GM19193 (cell line): ENCODE results near the gene SDHAF1.

Experiments used
- POLR2A ChIP-seq: IDR thresholded peaks from 4 replicates; pipeline ENCODE4 v1.6.1; 2011; ENCODE audit not compliant: insufficient read depth, insufficient read length; ENCODE audit errors: extremely low read depth

SDHAF1 gene

DNA sequence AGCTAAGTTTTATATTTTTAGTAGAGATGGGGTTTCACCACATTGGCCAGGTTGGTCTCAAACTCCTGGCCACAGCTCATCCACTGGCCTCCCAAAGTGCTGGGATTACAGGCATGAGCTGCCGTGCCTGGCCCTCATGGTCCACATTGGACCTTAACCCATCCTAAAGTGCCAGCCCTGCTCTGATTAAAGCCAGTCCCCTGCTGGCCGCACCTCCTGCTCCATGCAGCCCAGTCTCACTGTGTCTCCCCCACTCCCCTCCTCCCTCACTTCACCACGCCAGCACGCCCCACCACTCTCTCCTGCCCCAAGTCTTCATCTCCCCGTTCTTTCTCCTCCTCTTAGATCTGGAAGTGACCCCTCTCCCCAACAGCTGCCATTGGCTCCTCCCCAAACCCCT lies 16.7 kb upstream of the SDHAF1 start:
- no peak for TF ChIP-seq POLR2A

DNA sequence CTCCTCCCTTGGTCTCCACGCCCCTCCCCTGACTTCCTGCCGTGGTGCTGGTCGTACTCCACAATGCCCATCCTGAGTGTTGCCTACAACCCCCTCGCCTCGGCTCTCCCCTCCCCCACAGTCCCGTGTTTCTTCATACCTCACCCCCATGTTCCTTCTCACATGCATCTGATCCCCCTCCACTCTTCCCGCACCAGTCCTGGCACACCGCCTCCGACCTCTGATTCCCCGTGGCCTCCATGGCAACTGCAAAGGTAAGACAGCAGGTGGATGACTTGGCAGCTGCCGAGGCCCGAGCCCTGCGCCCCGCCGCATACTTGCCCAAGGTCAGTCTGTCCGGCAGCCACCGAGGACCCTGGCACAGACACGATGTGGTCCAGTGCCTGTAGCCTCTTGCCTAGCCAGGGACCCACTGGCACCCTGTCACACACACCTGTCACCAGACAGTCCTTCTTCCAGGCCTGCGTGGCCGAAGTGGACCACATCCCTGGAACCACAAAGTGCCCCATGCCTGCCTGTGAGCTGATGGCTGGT lies 16.1 kb upstream of the SDHAF1 start:
- no peak for TF ChIP-seq POLR2A

- TF ChIP-seq POLR2A = no peak
Observed at GRCh38 chr19:35983177-35983576, 11.8 kb upstream of the SDHAF1 start.

- TF ChIP-seq POLR2A = no peak
Observed at GRCh38 chr19:35986111-35986510, 8.9 kb upstream of the SDHAF1 start.

GRCh38 chr19:35986664-35987570 lies 8.1 kb upstream of the SDHAF1 start:
- TF ChIP-seq POLR2A = no peak

- TF ChIP-seq POLR2A = no peak
Observed at GRCh38 chr19:35987571-35987896, 7.5 kb upstream of the SDHAF1 start.

- TF ChIP-seq POLR2A = no peak
Observed at GRCh38 chr19:35988824-35989223, 6.2 kb upstream of the SDHAF1 start.

- TF ChIP-seq POLR2A = no peak
Observed at GRCh38 chr19:35990156-35990555, 4.8 kb upstream of the SDHAF1 start.

- no peak for TF ChIP-seq POLR2A
Observed at GRCh38 chr19:35990771-35991730, 3.9 kb upstream of the SDHAF1 start.

GRCh38 chr19:35991731-35992450 lies 3.1 kb upstream of the SDHAF1 start:
- TF ChIP-seq POLR2A = no peak

GRCh38 chr19:35992907-35993765 lies 1.9 kb upstream of the SDHAF1 start:
- no peak for TF ChIP-seq POLR2A

DNA sequence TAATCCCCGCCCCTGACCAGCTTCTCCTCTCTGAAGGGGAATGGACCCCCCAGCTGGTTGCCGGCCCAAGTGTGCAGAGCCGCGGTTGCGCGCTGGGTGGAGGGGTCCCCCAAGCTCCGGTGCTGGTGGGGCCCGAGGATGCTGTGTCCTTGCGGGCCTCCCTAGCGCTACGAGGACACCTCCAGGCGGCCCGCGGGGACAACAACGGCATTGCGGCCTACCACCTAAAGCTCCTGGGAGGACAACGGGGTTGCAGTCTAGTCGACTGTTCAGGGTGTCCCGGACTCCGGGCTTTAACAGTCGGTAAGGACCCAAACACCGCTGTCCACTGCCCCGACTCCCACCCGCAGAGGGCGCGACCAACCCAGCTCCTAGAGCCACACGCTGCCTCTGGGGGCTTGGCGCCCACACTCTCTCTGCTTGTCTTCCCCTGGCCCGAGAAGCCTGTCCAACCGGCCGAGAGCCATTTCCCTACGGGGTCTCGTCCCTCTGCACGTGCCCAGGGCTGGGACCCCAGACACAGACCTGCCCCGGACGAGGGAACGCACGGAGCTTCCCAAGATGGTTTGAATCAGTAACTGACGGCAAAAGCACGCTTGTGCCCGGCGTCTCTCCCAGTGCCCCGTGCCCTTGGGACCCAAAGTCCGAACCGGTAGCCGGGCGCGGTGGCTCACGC lies 927 bp upstream of the SDHAF1 start:
- TF ChIP-seq POLR2A = no peak

DNA sequence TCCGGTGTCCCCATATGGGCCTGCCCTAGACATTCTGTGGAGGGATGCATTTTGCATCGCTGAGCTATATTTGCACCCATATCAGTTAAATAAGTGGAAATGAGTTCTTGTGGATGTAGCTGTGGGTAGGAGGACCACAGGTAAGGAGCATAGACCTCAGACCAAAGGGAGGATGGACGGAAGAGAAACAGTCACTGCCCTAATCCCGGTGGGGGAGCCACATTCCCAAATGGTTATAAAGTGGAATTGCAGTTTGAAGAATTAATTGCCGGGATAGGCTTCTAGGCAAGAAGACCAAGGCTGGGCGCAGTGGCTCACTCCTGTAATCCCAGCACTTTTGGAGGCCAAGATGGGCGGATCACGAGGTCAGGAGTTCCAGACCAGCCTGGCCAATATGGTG lies 1.8 kb downstream of the SDHAF1 start:
- no peak for TF ChIP-seq POLR2A

GRCh38 chr19:36001605-36002004 lies 6.6 kb downstream of the SDHAF1 start:
- TF ChIP-seq POLR2A = no peak

GRCh38 chr19:36003284-36003683 lies 8.3 kb downstream of the SDHAF1 start:
- TF ChIP-seq POLR2A = no peak
